GM19455 (cell line): ENCODE measurements around the gene NCAPH2.

Source experiments
- ATAC-seq: cut with Tn5 transposase; IDR thresholded peaks from one replicate; pipeline ENCODE4 v1.9.1; 2021; ENCODE audit not compliant: unreplicated experiment

The NCAPH2 gene

DNA sequence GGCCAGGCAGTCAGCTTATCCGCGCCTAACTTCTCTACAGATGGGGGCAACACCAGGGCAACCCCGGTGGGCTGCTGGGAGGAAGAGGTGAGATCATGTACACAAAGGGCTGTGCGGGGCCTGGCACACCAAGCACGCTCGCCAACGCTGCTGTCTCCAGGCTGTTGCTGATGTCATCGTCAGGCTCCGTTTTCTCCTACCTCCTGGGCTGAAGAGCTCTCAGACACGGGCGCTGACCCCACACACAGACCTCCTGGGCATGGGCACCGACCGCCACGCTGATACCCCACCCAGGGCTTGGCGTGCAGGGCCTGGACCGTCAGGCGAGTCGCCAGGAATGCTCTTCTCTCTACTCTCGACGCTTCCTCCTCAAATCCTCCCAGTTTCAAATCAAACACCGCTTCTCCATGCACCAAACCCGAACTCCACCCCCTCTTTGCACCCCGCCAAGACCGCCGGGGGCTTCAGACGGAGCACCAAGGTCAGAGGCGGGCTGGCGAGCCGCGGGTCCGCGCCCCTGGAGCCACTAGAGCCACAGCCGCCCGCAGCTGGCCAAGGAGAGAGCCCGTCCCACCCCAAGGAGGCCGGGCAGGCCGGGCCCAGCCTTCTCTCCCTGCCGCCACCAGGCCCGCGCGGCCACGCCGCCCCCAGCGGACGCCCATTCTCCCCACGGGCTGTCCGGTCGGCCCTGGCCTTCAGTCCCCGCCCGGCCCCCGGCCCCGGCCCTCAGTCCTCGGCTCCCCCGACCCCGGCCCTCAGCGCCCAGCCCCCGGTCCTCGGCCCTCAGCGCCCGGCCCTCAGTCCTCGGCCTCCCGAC, 34.0 kb upstream of the NCAPH2 start:
- no peak for ATAC-seq

GRCh38 chr22:50474710-50475651, 33.0 kb upstream of the NCAPH2 start, which contains the start of gene SBF1:
SBF1 (minus strand) TSS chr22:50475035; CDS start chr22:50474840, 195 bp downstream.
- ATAC-seq = peak; percentile 59

GRCh38 chr22:50475652-50476002, 32.4 kb upstream of the NCAPH2 start:
- ATAC-seq = no peak

- ATAC-seq = no peak
Observed at GRCh38 chr22:50476868-50477267, 31.2 kb upstream of the NCAPH2 start.

GRCh38 chr22:50477923-50478322, 30.1 kb upstream of the NCAPH2 start:
- ATAC-seq = no peak

- ATAC-seq = no peak
Observed at GRCh38 chr22:50479721-50480120, 28.3 kb upstream of the NCAPH2 start.

- no peak for ATAC-seq
Observed at GRCh38 chr22:50481045-50481439, 27.0 kb upstream of the NCAPH2 start.

DNA sequence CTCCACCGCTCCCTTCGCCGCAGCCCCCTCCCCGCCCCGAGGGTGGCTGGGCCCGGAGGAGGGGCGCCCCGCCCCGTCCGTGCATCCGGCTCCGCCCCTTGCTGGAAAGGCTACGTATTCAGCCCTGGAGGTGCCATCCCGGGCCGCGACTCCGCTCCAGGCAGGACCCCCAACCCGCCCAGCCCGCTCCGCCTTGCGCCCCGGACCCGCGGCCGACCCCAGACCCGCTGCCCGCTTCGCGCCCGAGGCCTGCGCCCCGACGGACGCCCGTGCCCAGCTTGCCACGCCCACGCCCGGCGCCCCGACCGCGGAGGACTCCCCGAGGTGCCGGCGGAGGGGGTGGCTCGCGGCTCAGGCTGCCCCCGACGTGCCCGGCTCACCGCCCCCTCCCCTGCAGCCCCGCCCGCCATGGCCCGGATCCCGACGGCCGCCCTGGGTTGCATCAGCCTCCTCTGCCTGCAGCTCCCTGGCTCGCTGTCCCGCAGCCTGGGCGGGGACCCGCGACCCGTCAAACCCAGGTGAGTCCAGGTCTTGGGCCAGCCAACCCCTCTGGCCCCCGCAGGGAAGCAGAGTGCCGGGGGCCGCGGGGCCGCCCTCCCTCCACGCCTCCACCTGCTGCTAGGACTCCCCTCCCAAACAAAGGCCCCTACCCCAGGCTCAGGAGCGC, 26.5 kb upstream of the NCAPH2 start, which contains the start of gene ADM2:
TSS of gene ADM2 (plus strand) at position 104 of the 667 bp plus-strand sequence. CDS start at position 409, 305 bp downstream.
- no peak for ATAC-seq

- no peak for ATAC-seq
Observed at GRCh38 chr22:50482107-50483074, 25.6 kb upstream of the NCAPH2 start.

DNA sequence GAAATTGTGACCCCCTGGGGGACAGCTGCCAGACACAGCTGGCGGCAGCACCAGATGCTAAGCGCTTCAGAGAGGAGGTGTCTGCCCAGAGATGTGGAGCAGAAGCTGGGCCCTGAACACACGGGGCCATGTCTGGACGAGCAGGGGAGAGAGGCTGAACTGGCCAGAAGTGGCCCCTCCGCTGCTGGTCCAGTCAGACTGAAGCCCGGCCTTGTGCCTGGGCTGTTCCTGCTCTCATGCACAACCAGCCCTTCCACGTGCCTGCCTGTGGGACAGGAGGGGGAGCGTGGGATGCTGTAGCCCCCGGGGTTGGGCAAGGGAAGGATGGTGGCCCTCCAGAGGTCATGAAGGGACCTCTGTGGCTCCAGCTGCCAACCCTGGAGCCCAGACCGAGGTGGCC, 24.9 kb upstream of the NCAPH2 start:
- ATAC-seq = no peak

GRCh38 chr22:50483556-50483955, 24.5 kb upstream of the NCAPH2 start:
- no peak for ATAC-seq

GRCh38 chr22:50483977-50484853, 23.8 kb upstream of the NCAPH2 start:
- no peak for ATAC-seq

- no peak for ATAC-seq
Observed at GRCh38 chr22:50485221-50486131, 22.5 kb upstream of the NCAPH2 start.

DNA sequence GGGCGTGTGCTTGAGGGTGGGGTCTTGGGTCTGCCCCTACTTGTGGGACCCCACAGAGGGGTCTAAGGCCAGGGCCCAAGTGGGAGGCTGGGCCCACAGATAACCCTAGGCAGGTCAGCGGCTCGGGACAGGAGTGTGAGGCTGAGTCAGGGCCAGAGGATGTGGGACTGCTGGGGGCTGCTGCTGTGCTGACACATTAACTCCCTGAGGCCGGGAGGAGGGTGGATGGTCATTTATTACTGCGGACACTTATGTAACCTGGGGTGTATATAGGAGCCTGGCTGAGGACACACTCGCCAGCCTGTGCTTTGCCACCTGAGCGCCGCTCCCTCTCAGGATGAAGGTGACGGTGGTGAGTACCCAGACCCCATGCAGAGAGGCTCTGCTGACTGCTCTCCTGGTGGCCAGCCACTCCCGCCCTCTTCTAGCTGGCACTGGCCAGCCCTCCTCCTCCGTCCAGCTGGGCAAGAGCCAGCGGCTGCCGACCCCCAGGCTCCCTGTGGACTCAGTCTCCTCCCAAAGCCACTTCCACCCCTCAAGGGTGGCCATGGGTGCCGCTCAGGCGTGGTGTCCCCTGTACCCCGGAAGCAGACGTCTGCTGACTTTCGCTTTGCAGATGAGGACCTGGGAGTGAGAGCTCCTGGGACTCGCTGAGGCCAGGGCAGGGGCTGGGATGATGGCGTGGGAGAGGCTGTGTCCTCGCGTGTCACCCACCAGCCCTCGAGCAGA, 21.3 kb upstream of the NCAPH2 start, which contains the start of gene MIOX:
TSS of gene MIOX (plus strand) at position 299 of the 729 bp plus-strand sequence. CDS start at position 338, 39 bp downstream.
- ATAC-seq = no peak

DNA sequence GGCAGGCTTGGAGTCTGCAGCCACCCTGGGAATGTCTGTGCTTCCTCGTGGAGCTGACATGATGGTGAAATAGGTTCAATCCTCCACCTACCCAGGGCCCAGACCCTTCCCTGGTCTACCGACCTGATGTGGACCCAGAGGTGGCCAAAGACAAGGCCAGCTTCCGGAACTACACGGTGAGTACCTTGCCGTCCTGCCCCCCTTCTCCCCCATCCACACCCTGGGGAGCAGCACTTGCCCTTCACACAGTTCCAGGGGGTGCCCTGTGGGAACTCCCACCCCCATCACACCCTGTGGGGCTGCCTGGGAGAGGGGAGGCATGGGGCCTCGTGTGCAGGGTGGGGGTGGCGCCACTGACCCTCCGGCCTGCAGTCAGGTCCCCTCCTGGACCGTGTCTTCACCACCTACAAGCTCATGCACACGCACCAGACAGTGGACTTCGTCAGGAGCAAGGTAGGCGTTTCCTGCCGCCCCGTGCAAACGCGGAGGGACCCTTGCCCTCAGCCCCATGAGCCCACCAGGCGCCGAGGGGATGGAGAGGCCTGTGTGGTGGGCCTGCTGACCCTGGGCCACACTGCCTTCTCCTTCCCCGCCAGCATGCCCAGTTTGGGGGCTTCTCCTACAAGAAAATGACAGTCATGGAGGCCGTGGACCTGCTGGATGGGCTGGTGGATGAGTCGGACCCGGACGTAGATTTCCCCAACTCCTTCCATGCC, 20.6 kb upstream of the NCAPH2 start:
- ATAC-seq = no peak

GRCh38 chr22:50488006-50488677, 19.9 kb upstream of the NCAPH2 start:
- no peak for ATAC-seq
